Body of pancreas (tissue), 4 donors: ENCODE data around the gene MYO1H.

Experiments used
- CTCF ChIP-seq, 7 experiments: fragments of 450-650 bp in 4 of 7; fragments of 200-600 bp in 3 of 7; sonication (generic) in 3 of 7; IDR thresholded peaks; one replicate each; pipeline ENCODE4 v1.5.1; 2016 to 2019; ENCODE audit warnings: antibody characterized with exemption in 7 of 7
- POLR2A ChIP-seq, 3 donors: fragments of 450-650 bp; IDR thresholded peaks; one replicate each; pipeline ENCODE4 v1.6.1; 2016; ENCODE audit warnings: antibody characterized with exemption in 3 of 3, mild to moderate bottlenecking in 2 of 3

- TF ChIP-seq CTCF (IDR thresholded peaks at IDR 0.05) (no peak), POLR2A (IDR thresholded peaks at IDR 0.05) (no peak)
Measured at GRCh38 chr12:109302770-109303169, 44.9 kb upstream of the MYO1H start.
